ENCODE data around the gene RHO.

- TF ChIP-seq CTCF (conservative IDR thresholded peaks at IDR 0.05; ENCODE audit: low read length) (no peak), EZH2phosphoT487 (IDR thresholded peaks at IDR 0.05; ENCODE audit: borderline replicate concordance) (no peak)
Measured at GRCh38 chr3:129514110-129514509, 14.3 kb upstream of the RHO start.
